Endothelial cell of umbilical vein (primary cell): ENCODE data around the gene LLGL2. TPM values are rescaled to one million over a fixed set of nuclear protein-coding genes. Genes with fewer than 3 reads are reported as not detected.
A peak's percentile ranks its signal among the peaks of the same experiment; 100 is the strongest.

Experiments
- BruUV-seq: library from RNA; stranded (reverse); fragments of 400-500 nt; replicated peaks from 2 replicates; lab custom pipeline; 2021; lab: Mats Ljungman, UMichigan
- CTCF ChIA-PET: fragments of 300-600, 350-600 bp; sonication (Branson Sonifier 250); formaldehyde crosslinking; loops from one replicate; lab custom pipeline; 2021; ENCODE audit warnings: antibody characterized with exemption, inconsistent platforms; lab: Charles Lee
- POLR2A ChIA-PET: fragments of 300-600, 350-600 bp; sonication (Branson Sonifier 250); formaldehyde crosslinking; loops from one replicate; lab custom pipeline; 2021; ENCODE audit warnings: antibody characterized with exemption, inconsistent platforms; lab: Charles Lee
- DNase-seq: peaks from one replicate; pipeline ENCODE4 v3.0.0-alpha.2; 2011; ENCODE audit warnings: low read depth, low spot score
- FAIRE-seq: peaks from 2 replicates; lab custom pipeline; 2011; peaks lifted over from hg19 to GRCh38; lab: Jason Lieb, UNC
- H2AFZ ChIP-seq: 2 replicates; pipeline ENCODE4 v1.6.0; 2012; ENCODE audit warnings: low read depth, low read length, control low read depth, inconsistent platforms
- H3K27ac ChIP-seq: 2 replicates; pipeline ENCODE4 v1.5.1; 2011; ENCODE audit warnings: low read depth, mild to moderate bottlenecking, control low read depth, low read length, moderate library complexity; ENCODE audit not compliant: insufficient read depth
- H3K27me3 ChIP-seq, 2 experiments: 2 replicates each; pipeline versions ENCODE4 v1.6.0 to v1.6.1; 2011; ENCODE audit warnings: low read length in 2 of 2, mixed read lengths in 1 of 2; ENCODE audit not compliant: control insufficient read depth in 2 of 2, insufficient read depth in 2 of 2
- H3K36me3 ChIP-seq, 2 experiments: 2 replicates in 1 of 2; 3 replicates in 1 of 2; pipeline ENCODE4 v1.5.1; 2011; ENCODE audit warnings: low read length in 2 of 2, mild to moderate bottlenecking in 1 of 2, moderate library complexity in 1 of 2; ENCODE audit not compliant: control insufficient read depth in 2 of 2, insufficient read depth in 2 of 2; ENCODE audit errors: extremely low read depth in 1 of 2
- H3K4me1 ChIP-seq: 3 replicates; pipeline ENCODE4 v1.5.1; 2011; ENCODE audit warnings: mild to moderate bottlenecking, low read length; ENCODE audit not compliant: control insufficient read depth, insufficient read depth; ENCODE audit errors: extremely low read depth
- H3K4me2 ChIP-seq: 2 replicates; pipeline ENCODE4 v1.6.1; 2011; ENCODE audit warnings: low read length, control low read depth, mixed read lengths; ENCODE audit not compliant: insufficient read depth
- H3K4me3 ChIP-seq, 3 experiments: fragments of 200-600 bp in 1 of 3; sonication (generic), shearing (Covaris generic) in 1 of 3; replicated peaks in 1 of 3; 2 replicates each; pipeline ENCODE4 v1.5.1; 2011 to 2016; ENCODE audit warnings: control low read depth in 3 of 3, low read length in 3 of 3, mild to moderate bottlenecking in 2 of 3, inconsistent platforms in 1 of 3, low read depth in 1 of 3, moderate library complexity in 1 of 3; ENCODE audit not compliant: insufficient read depth in 1 of 3
- H3K79me2 ChIP-seq: 2 replicates; pipeline ENCODE4 v1.6.0; 2012; ENCODE audit warnings: low read length, inconsistent platforms; ENCODE audit not compliant: control insufficient read depth, insufficient read depth
- H3K9ac ChIP-seq: replicated peaks from 2 replicates; pipeline ENCODE3; 2011; ENCODE audit warnings: low read length, control low read depth; ENCODE audit not compliant: insufficient read depth; ENCODE audit errors: extremely low read depth
- H3K9me1 ChIP-seq: replicated peaks from 3 replicates; pipeline ENCODE4 v1.6.0; 2011; ENCODE audit warnings: mild to moderate bottlenecking, low read length; ENCODE audit not compliant: control insufficient read depth, insufficient read depth; ENCODE audit errors: extremely low read depth
- H3K9me3 ChIP-seq: replicated peaks from 2 replicates; pipeline ENCODE4 v1.5.1; 2012; ENCODE audit warnings: low read length, inconsistent platforms; ENCODE audit not compliant: control insufficient read depth, insufficient read depth
- H4K20me1 ChIP-seq: replicated peaks from 2 replicates; pipeline ENCODE3; 2011; ENCODE audit warnings: mild to moderate bottlenecking, low read length; ENCODE audit not compliant: control insufficient read depth, insufficient read depth; ENCODE audit errors: extremely low read depth
- EZH2 ChIP-seq: IDR thresholded peaks from 2 replicates; pipeline ENCODE4 v1.6.1; 2012; ENCODE audit warnings: borderline replicate concordance, low read depth, mild to moderate bottlenecking, moderate library complexity, low read length, inconsistent platforms; ENCODE audit not compliant: severe bottlenecking
- FOS ChIP-seq: IDR thresholded peaks from 2 replicates; pipeline ENCODE4 v1.6.1; 2011; ENCODE audit warnings: mild to moderate bottlenecking, low read length, moderate library complexity, borderline replicate concordance; ENCODE audit not compliant: insufficient read depth
- GATA2 ChIP-seq: IDR thresholded peaks from 2 replicates; pipeline ENCODE4 v1.7.0; 2011; ENCODE audit warnings: low read depth, mild to moderate bottlenecking, moderate library complexity, mixed read lengths, low read length; ENCODE audit not compliant: insufficient read length, insufficient read depth
- JUN ChIP-seq: IDR thresholded peaks from 2 replicates; pipeline ENCODE4 v1.6.1; 2011; ENCODE audit warnings: borderline replicate concordance, low read depth; ENCODE audit not compliant: insufficient read length, insufficient read depth
- MYC ChIP-seq: IDR thresholded peaks from one replicate; pipeline ENCODE4 v1.6.1; 2011; ENCODE audit warnings: mild to moderate bottlenecking, low read depth, low read length
- POLR2A ChIP-seq: IDR thresholded peaks from 2 replicates; pipeline ENCODE4 v1.6.1; 2012; ENCODE audit warnings: low read depth, mild to moderate bottlenecking, control low read depth, low read length
- POLR2AphosphoS5 ChIP-seq: IDR thresholded peaks from 2 replicates; pipeline ENCODE4 v1.6.1; 2012; ENCODE audit warnings: low read depth, mild to moderate bottlenecking, control low read depth, low read length, moderate library complexity; ENCODE audit not compliant: insufficient read depth
- dilution Hi-C: fragments of 300-500 bp; cut with MboI; formaldehyde crosslinking; loops from one replicate; pipeline ENCODE4 v1.15.0; 2019; ENCODE audit warnings: low sequenced_read_pairs; ENCODE audit not compliant: extremely low pct_ligation_motif_present
- intact Hi-C: fragments of 100-400 bp; cut with micrococcal nuclease; formaldehyde crosslinking; loops from one replicate; pipeline ENCODE4 v1.10.0; 2022
- polyA plus RNA-seq, 4 experiments: library from polyadenylated mRNA; depleted of rRNA in 3 of 4; stranded (reverse) in 3 of 4; unstranded in 1 of 4; fragments of >200 nt; gene quantifications; 2 replicates each; pipeline versions ENCODE4 v1.2.1 to v1.2.3, GENCODE V29; 2011 to 2012; ENCODE audit warnings: missing spikeins in 1 of 4
- total RNA-seq: library from RNA; stranded (reverse); gene quantifications from 2 replicates; pipeline ENCODE4 v1.2.3, GENCODE V29; 2021
- TF ChIP-seq, protein P1 (sequence below): IDR thresholded peaks from 2 replicates; pipeline ENCODE4 v1.6.1; 2011; ENCODE audit not compliant: insufficient read depth, insufficient read length
- TF ChIP-seq, protein P2 (sequence below), 2 donors: IDR thresholded peaks; 1 replicate in 1 of 2; 2 replicates in 1 of 2; pipeline ENCODE4 v1.5.1; 2011; ENCODE audit warnings: low read length in 2 of 2, mild to moderate bottlenecking in 2 of 2, moderate library complexity in 2 of 2, control low read depth in 1 of 2, inconsistent platforms in 1 of 2, low read depth in 1 of 2; ENCODE audit not compliant: insufficient read depth in 1 of 2; ENCODE audit errors: extremely low read depth in 1 of 2

LLGL2 gene
- total and polyA plus RNA-seq, 2 donors (not counting 3 experiments of a cell fraction or from before 2014, with no cell fraction given), result 5.3 to 5.4 TPM

DNA sequence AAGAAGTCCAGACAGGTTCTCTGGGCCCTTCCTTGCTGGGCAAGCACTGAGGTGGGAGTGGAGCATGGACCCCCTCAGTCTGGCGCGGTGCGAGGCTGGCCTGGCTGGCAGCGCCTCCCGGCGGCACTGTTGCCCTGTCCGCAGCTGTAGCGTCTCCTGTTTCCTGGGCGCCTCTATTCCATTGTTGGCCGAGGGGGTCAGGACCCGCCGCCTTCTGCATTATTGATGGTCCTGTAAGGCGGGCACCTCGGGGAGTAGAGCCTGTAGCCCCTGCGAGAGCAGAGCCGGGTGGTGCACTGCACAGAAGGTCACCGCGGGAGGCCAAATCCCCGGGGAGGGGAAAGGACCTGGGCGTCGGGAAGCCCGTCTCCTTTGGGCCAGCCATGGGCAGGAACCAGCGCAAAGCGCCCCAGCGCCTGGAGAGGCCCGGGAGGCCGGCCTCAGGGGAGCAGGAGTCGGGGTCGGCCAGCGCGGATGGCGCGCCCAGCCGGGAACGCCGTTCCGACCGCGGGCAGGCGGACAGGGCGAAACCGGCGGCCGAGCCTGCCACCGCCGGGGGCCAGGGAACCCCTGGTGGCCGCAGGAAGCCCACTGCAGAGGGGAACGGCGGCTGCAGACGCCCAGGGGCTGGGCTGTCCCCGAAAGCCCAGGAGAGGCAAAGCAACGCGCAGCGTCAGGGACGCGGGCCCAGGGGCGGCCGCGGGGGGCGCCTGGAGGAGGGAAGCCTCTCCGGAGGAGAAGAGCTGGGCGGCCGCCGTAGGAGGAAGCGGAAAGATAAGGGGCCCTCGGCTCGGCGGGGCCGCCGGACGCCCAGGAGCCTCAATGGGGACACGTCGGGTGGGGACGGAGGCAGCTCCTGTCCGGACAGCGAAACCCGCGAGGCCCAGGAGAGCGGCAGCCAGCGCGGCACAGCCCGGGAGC is 62.4 kb downstream of the LLGL2 start, which contains the start of gene MYO15B:
MYO15B (plus strand) TSS at position 126 of the 921 bp plus-strand sequence; CDS start at position 384, 258 bp downstream.
- dilution Hi-C loops, result no loop called here
- no peaks in the 10 kb centered on the region for H3K79me2 ChIP-seq
- H3K27me3 ChIP-seq, result no peaks in the 10 kb centered on the region
- peak within 1 kb of the TSS; percentile 68 for H3K27ac ChIP-seq
- ChIA-PET POLR2A (no interaction called here), CTCF (interaction anchor here (0.6 to 1.4 kb wide), 12 partner anchors 10 to 160 kb away, joined by 3 to 13 read pairs (median 4); partner anchors contain the start of gene TSEN54)
- DNase-seq (peak; percentile 40), FAIRE-seq (peak; percentile 76)
- no TSS peak for BruUV-seq
- H3K4me2 ChIP-seq, result peak within 1 kb of the TSS; percentile 54
- H3K9me3 ChIP-seq, result no peaks in the 10 kb centered on the region
- H2AFZ ChIP-seq, result peak within 1 kb of the TSS; percentile 95
- peak within 1 kb of the TSS; percentile 42 to 56 (median 55) for H3K4me3 ChIP-seq
- peaks cover 3% of the 10 kb centered on the region for H3K4me1 ChIP-seq
- H3K9me1 ChIP-seq, result no peaks in the 10 kb centered on the region
- peak within 1 kb of the TSS; percentile 75 for H3K9ac ChIP-seq
- no peaks in the 10 kb centered on the region for H4K20me1 ChIP-seq
- H3K36me3 ChIP-seq, result no peaks in the 10 kb centered on the region
- TF ChIP-seq JUN (no peak), GATA2 (no peak), EZH2 (no peak), POLR2A (peak; percentile 54), FOS (no peak), POLR2AphosphoS5 (peak; percentile 47), MYC (no peak)
- TF ChIP-seq, protein P1, sequence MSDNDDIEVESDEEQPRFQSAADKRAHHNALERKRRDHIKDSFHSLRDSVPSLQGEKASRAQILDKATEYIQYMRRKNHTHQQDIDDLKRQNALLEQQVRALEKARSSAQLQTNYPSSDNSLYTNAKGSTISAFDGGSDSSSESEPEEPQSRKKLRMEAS, result no peak
- TF ChIP-seq, protein P2, sequence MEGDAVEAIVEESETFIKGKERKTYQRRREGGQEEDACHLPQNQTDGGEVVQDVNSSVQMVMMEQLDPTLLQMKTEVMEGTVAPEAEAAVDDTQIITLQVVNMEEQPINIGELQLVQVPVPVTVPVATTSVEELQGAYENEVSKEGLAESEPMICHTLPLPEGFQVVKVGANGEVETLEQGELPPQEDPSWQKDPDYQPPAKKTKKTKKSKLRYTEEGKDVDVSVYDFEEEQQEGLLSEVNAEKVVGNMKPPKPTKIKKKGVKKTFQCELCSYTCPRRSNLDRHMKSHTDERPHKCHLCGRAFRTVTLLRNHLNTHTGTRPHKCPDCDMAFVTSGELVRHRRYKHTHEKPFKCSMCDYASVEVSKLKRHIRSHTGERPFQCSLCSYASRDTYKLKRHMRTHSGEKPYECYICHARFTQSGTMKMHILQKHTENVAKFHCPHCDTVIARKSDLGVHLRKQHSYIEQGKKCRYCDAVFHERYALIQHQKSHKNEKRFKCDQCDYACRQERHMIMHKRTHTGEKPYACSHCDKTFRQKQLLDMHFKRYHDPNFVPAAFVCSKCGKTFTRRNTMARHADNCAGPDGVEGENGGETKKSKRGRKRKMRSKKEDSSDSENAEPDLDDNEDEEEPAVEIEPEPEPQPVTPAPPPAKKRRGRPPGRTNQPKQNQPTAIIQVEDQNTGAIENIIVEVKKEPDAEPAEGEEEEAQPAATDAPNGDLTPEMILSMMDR (IDR thresholded peaks at IDR 0.05; ENCODE audit: extremely low read depth in 1 of 2, insufficient read depth in 1 of 2, low read depth in 1 of 2, low read length in 2 of 2), result peak; percentile 45 to 49
- intact Hi-C loops, result loop anchor here (2.0 kb wide), 1 partner anchor 63 kb away; the partner anchor contains the start of gene LLGL2
